ENCODE results near the gene C11orf54.

The C11orf54 gene

DNA sequence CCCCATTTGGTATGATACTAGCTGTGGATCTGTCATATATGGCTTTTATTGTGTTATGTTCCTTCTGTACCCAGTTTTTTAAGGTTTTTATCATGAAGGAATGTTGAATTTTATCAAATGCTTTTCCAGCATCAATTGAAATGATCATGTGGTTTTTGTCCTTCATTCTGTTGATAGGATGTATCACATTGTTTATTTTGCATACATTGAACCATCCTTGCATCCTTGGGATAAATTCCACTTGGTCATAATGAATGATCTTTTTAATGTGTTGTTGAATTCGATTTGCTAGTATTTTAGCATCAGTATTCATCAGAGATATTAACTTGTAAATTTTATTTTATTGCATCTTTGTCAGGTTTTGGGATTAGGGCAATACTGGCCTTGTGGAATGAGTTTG is 31.2 kb upstream of the C11orf54 start:
- TF ChIP-seq FOXK2 (IDR thresholded peaks at IDR 0.05) (no peak), ELF4 (IDR thresholded peaks at IDR 0.05) (no peak), HDGF (IDR thresholded peaks at IDR 0.05; ENCODE audit: borderline replicate concordance) (no peak), L3MBTL2 (conservative IDR thresholded peaks at IDR 0.05) (no peak), SUZ12 (IDR thresholded peaks at IDR 0.05) (no peak), FOXM1 (IDR thresholded peaks at IDR 0.05; ENCODE audit: borderline replicate concordance) (no peak), SP1 (IDR thresholded peaks at IDR 0.05) (no peak), TARDBP (IDR thresholded peaks at IDR 0.05) (no peak), LEF1 (IDR thresholded peaks at IDR 0.05; ENCODE audit: borderline replicate concordance) (no peak), NFRKB (IDR thresholded peaks at IDR 0.05) (no peak)
- ChIA-PET CTCF (no interaction called here), POLR2A (no interaction called here)
- no peak for DNase-seq (ENCODE audit: extremely low spot score)

DNA sequence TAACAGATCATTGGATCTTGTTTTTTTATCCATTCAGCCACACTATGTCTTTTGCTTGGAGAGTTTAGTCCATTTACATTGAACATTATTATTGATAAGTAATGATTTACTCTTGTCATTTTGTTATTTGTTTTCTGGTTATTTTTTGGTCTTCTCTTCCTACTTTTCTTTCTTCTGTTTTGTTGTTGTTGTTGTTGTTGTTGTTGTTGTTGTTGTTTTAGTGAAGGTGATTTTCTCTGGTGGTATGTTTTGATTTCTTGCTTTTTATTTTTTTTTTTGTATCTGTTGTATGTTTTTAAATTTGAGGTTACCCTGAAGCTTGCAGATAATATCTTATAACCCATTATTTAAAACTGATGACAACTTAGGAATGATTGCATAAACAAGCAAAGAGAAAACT is 28.8 kb upstream of the C11orf54 start:
- ChIA-PET POLR2A (no interaction called here), CTCF (no interaction called here)
- TF ChIP-seq BHLHE40 (IDR thresholded peaks at IDR 0.05; ENCODE audit: borderline replicate concordance): no peak
- TF ChIP-seq FOXM1 (IDR thresholded peaks at IDR 0.05; ENCODE audit: borderline replicate concordance): no peak
- TF ChIP-seq ARNT (IDR thresholded peaks at IDR 0.05): no peak
- TF ChIP-seq ZNF384 (IDR thresholded peaks at IDR 0.05): no peak
- TF ChIP-seq NFRKB (IDR thresholded peaks at IDR 0.05): no peak
- no peak for TF ChIP-seq HDGF (IDR thresholded peaks at IDR 0.05; ENCODE audit: borderline replicate concordance)
- no peak for TF ChIP-seq L3MBTL2 (conservative IDR thresholded peaks at IDR 0.05)
- no peak for TF ChIP-seq SP1 (IDR thresholded peaks at IDR 0.05)
- TF ChIP-seq CTBP1 (IDR thresholded peaks at IDR 0.05; ENCODE audit: borderline replicate concordance): no peak
- DNase-seq (ENCODE audit: extremely low spot score): no peak

DNA sequence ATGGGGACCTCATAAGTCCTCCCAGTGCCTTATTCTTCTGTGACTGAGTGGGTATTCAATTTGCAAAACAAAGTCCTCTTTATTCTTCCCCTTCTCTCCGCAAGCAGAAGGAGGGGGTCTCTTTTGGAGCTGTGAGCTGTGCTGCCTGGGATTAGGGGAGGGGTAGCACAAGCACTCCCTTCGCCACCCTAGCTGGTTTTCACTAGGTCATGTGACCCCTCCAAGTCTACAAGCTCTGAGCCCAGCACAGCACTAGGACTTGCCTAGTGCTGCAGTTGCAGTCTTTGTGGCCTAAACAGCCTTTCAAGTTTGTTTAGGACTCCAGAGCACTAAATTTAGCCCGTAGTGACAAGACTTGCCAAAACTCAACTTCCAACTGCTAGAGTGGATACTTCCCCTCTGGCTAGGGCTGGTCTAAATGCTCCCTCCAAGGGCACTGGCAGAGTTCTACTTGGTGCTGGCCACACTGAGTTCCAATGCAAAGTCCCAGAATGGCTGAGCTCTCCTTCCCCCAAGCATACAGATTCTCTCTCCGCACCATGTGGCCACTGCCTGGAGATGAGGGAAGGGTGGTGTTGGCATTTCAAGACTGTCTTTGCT is 25.6 kb upstream of the C11orf54 start:
- ChIA-PET POLR2A (no interaction called here), CTCF (no interaction called here)
- DNase-seq (ENCODE audit: extremely low spot score): no peak
- TF ChIP-seq LEF1 (IDR thresholded peaks at IDR 0.05; ENCODE audit: borderline replicate concordance) (no peak), FOXA1 (IDR thresholded peaks at IDR 0.05) (no peak), HDGF (IDR thresholded peaks at IDR 0.05; ENCODE audit: borderline replicate concordance) (no peak), BHLHE40 (IDR thresholded peaks at IDR 0.05; ENCODE audit: borderline replicate concordance) (no peak), ARNT (IDR thresholded peaks at IDR 0.05) (no peak), TARDBP (IDR thresholded peaks at IDR 0.05) (no peak), FOXM1 (IDR thresholded peaks at IDR 0.05; ENCODE audit: borderline replicate concordance) (no peak), CTBP1 (IDR thresholded peaks at IDR 0.05; ENCODE audit: borderline replicate concordance) (no peak), NFRKB (IDR thresholded peaks at IDR 0.05) (no peak), SUZ12 (IDR thresholded peaks at IDR 0.05) (no peak), ZNF384 (IDR thresholded peaks at IDR 0.05) (no peak), L3MBTL2 (conservative IDR thresholded peaks at IDR 0.05) (no peak), SP1 (IDR thresholded peaks at IDR 0.05) (no peak), FOXK2 (IDR thresholded peaks at IDR 0.05) (no peak), ELF4 (IDR thresholded peaks at IDR 0.05) (no peak)
- TF ChIP-seq, protein P1, sequence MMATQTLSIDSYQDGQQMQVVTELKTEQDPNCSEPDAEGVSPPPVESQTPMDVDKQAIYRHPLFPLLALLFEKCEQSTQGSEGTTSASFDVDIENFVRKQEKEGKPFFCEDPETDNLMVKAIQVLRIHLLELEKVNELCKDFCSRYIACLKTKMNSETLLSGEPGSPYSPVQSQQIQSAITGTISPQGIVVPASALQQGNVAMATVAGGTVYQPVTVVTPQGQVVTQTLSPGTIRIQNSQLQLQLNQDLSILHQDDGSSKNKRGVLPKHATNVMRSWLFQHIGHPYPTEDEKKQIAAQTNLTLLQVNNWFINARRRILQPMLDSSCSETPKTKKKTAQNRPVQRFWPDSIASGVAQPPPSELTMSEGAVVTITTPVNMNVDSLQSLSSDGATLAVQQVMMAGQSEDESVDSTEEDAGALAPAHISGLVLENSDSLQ (IDR thresholded peaks at IDR 0.05): no peak

DNA sequence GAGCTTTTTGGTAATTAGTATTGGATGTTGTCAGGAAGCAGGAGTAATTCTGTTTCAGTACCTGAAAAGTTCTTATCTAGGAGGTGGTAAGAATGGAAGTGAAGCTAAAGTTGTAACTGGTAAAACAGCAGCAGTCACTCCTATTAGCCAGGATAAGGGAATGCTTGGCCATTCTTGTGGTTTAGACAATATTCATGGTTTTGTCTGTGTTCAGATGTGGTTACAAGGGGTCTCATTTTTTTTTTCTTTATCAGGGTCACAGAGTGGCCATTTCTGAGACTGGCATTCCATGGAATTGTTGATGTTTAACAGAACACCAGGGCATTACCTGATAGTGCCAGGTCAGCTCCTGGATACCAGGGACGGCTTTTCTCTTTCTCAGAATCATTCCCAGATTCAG is 24.0 kb upstream of the C11orf54 start:
- ChIA-PET POLR2A (no interaction called here), CTCF (no interaction called here)
- no peak for DNase-seq (ENCODE audit: extremely low spot score)
- no peak for TF ChIP-seq TARDBP (IDR thresholded peaks at IDR 0.05)
- TF ChIP-seq FOXA1 (IDR thresholded peaks at IDR 0.05): no peak
- no peak for TF ChIP-seq ZNF384 (IDR thresholded peaks at IDR 0.05)
- TF ChIP-seq BHLHE40 (IDR thresholded peaks at IDR 0.05; ENCODE audit: borderline replicate concordance): no peak
- TF ChIP-seq ARNT (IDR thresholded peaks at IDR 0.05): no peak
- TF ChIP-seq, protein P1 (IDR thresholded peaks at IDR 0.05): no peak
- TF ChIP-seq FOXK2 (IDR thresholded peaks at IDR 0.05): no peak
- TF ChIP-seq CTBP1 (IDR thresholded peaks at IDR 0.05; ENCODE audit: borderline replicate concordance): no peak
- no peak for TF ChIP-seq SP1 (IDR thresholded peaks at IDR 0.05)

DNA sequence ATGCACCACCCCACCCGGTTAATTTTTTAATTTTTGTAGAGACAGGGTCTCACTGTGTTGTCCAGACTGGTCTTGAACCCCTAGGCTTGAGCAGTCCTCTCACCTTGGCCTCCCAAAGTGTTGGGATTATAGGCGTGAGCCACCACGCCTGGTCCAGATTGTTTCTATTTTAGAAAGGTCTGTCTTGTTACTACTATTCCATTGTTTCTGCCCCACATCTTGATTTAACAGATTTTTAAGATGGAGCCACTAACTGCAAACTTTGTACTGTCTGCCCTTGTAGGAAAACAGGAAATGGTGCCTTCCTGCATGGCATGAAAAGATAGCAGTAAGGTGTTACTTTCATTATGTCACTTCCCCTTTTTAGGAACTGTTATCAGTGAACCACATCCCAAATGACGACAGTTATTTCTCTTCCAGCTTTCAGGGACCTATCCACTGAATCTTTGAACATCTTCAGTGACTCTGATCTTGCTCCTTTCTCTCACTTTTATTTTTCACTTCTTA is 23.4 kb upstream of the C11orf54 start:
- TF ChIP-seq NFRKB (IDR thresholded peaks at IDR 0.05) (no peak), HDGF (IDR thresholded peaks at IDR 0.05; ENCODE audit: borderline replicate concordance) (no peak), FOXM1 (IDR thresholded peaks at IDR 0.05; ENCODE audit: borderline replicate concordance) (no peak), FOXA1 (IDR thresholded peaks at IDR 0.05) (no peak), LEF1 (IDR thresholded peaks at IDR 0.05; ENCODE audit: borderline replicate concordance) (no peak), ELF4 (IDR thresholded peaks at IDR 0.05) (no peak), L3MBTL2 (conservative IDR thresholded peaks at IDR 0.05) (no peak), SUZ12 (IDR thresholded peaks at IDR 0.05) (no peak), SP1 (IDR thresholded peaks at IDR 0.05) (no peak), ZNF384 (IDR thresholded peaks at IDR 0.05) (no peak), FOXK2 (IDR thresholded peaks at IDR 0.05) (no peak), BHLHE40 (IDR thresholded peaks at IDR 0.05; ENCODE audit: borderline replicate concordance) (no peak), CTBP1 (IDR thresholded peaks at IDR 0.05; ENCODE audit: borderline replicate concordance) (no peak), ARNT (IDR thresholded peaks at IDR 0.05) (no peak), TARDBP (IDR thresholded peaks at IDR 0.05) (no peak)
- TF ChIP-seq, protein P1 (IDR thresholded peaks at IDR 0.05): no peak
- DNase-seq (ENCODE audit: extremely low spot score): no peak
- ChIA-PET POLR2A (no interaction called here), CTCF (no interaction called here)

DNA sequence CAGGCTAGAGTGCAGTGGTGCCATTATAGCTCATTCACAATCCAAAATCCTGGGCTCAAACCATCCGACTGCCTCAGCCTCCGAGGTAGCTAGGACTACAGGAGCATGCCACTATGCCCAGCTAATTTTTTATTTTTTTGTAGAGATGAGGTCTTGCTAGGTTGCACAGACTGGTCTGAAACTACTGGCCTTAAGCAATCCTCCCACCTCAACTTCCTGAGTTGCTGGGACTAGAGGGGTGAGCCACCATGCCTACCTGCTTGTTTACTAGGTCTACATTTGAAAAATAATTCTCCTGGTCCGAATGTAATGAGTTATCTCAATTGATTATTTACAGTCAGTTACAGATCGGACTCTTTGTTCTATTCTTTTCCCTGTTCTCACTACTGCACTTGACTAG is 22.2 kb upstream of the C11orf54 start:
- DNase-seq (ENCODE audit: extremely low spot score): no peak
- ChIA-PET POLR2A (interaction anchor here (1.0 kb wide), 1 partner anchor 22 kb away, joined by 3 read pairs; the partner anchor contains the start of genes C11orf54 and TAF1D), CTCF (no interaction called here)
- no peak for TF ChIP-seq SP1 (IDR thresholded peaks at IDR 0.05)
- TF ChIP-seq SUZ12 (IDR thresholded peaks at IDR 0.05): no peak
- TF ChIP-seq TARDBP (IDR thresholded peaks at IDR 0.05): no peak
- TF ChIP-seq FOXK2 (IDR thresholded peaks at IDR 0.05): no peak
- no peak for TF ChIP-seq FOXM1 (IDR thresholded peaks at IDR 0.05; ENCODE audit: borderline replicate concordance)
- no peak for TF ChIP-seq LEF1 (IDR thresholded peaks at IDR 0.05; ENCODE audit: borderline replicate concordance)
- no peak for TF ChIP-seq ZNF384 (IDR thresholded peaks at IDR 0.05)
- no peak for TF ChIP-seq L3MBTL2 (conservative IDR thresholded peaks at IDR 0.05)
- TF ChIP-seq, protein P1 (IDR thresholded peaks at IDR 0.05): no peak
- no peak for TF ChIP-seq NFRKB (IDR thresholded peaks at IDR 0.05)
- TF ChIP-seq CTBP1 (IDR thresholded peaks at IDR 0.05; ENCODE audit: borderline replicate concordance): no peak
- no peak for TF ChIP-seq ARNT (IDR thresholded peaks at IDR 0.05)
- no peak for TF ChIP-seq ELF4 (IDR thresholded peaks at IDR 0.05)
- TF ChIP-seq FOXA1 (IDR thresholded peaks at IDR 0.05): no peak
- no peak for TF ChIP-seq HDGF (IDR thresholded peaks at IDR 0.05; ENCODE audit: borderline replicate concordance)
- TF ChIP-seq BHLHE40 (IDR thresholded peaks at IDR 0.05; ENCODE audit: borderline replicate concordance): no peak
